Right kidney (tissue), 1 donor: ENCODE data around the gene PICALM.

ENCODE experiments used
- DNase-seq: peaks from one replicate; pipeline ENCODE4 v3.0.0-alpha.2; 2016

Gene PICALM

DNA sequence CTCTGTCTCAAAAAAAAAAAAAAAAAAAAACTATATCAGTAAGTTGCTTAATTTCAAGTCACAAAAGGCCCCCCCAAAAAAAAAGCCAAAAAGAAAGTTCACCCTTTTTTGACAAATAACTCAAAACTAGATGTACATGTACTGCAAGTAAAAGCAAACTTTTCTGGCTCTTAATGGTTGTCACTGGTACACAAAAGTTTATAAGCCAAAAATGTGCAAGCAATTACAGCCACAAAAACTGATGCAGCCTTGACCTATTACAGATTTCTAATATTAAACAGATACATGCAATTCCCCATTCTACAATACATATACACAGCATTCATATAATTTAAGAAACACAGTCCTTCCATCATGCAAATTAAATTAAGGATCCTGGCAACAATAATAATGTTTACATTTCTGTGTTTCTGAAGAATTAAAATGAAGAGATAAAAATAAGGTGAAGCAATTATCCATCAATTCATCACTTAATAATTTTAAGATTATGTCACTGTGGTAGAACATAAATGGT is 18.6 kb downstream of the PICALM start:
- DNase-seq, result no peak

DNA sequence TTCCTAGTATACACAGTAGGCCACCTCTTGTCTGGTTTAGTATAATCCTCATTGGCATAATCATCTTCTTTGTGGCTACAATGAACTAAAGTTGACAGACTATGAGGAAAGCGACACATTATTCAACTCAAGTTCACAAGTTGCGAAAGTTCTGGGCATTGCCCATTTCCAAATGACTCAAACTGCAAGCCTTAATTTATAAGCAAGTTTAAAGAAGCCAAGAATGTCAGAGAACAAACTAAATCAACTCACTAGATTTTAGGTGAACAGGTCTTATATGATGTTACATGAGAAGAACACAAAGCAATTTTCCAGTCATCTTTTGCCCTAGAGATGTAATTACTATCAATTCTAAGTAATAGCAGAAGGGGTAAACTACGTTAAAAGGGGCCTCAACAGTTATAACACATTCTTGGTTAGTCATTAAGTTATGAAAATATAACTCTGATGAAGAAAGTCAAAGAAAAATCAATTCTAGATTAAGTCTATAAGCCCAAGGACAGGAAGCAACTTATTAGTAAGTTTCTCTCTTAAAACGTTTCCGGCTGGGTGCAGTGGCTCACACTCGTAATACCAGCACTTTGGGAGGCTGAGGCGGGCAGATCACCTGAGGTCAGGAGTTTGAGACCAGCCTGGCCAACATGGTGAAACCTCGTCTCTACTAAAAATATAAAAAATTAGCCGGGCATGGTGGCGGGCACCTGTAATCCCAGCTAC is 21.5 kb downstream of the PICALM start:
- DNase-seq, result no peak

DNA sequence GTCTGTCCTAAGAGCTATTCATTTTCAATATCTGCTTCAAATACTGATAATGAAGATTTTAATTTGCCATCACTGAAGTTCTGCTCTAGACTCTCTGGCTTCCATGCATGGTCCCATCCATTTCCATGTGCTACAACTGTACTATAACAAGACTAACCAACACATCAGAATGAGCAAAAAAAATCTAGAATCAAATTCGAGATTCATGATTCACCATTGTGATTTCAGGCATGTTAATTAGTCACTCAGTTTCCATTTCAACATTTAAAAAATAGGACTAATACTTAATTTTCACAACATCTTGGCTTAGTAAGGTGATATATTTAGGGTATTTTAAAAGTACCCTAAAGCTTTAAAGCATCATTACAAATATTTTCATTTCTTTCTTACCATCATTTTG is 22.8 kb downstream of the PICALM start:
- no peak for DNase-seq

DNA sequence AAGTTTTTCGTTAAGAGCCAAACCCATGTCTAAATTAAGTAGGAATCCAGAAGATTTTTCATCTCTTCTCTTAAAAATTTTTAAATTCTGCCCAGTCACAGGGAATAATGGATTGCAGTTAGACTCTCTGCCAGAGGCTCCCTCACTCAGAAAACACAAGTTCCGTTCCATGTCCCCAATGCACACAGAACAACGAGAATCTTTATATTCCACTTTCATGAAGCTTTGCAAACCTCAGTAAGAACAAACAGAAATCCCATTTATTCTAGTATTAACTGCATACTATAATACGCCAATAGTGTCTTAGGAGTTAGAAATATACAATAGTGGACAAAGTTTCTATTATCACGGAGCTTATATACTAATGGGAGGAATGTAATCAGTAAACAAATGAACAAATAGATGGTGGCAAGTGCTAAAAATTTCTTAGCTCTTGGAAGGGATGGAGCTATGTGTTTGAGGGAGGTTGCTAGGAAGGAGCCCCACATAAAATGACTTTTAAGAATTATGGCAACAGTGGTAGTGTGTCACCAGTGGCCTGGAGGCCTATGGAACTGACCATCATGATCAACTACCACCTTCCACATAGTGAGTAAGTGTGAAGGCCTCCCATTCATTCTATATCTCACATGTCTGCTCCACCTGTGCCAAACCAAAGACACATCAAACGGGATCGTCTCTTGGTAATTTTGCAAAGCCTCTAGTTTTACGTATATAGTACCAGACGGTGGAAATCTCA is 24.9 kb downstream of the PICALM start:
- DNase-seq, result no peak

DNA sequence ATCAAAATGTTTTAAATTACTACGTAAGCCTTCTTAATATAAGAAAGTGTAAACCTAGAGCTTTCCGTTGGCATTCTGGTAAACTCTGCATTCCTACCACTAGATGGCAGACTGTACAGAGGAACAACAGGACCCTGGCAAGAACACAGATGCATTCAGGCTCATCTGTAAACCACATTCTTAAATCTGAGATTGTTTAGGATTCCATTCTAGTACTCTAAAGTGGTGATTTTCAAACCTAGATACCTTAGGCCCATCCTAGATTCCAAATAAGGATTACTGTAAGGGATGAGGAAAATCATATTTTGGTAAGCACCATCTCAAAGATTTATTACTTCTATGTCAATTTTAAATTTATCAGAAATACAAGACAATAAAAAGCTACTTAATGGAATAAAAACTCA is 26.9 kb downstream of the PICALM start:
- DNase-seq, result peak; percentile 35

DNA sequence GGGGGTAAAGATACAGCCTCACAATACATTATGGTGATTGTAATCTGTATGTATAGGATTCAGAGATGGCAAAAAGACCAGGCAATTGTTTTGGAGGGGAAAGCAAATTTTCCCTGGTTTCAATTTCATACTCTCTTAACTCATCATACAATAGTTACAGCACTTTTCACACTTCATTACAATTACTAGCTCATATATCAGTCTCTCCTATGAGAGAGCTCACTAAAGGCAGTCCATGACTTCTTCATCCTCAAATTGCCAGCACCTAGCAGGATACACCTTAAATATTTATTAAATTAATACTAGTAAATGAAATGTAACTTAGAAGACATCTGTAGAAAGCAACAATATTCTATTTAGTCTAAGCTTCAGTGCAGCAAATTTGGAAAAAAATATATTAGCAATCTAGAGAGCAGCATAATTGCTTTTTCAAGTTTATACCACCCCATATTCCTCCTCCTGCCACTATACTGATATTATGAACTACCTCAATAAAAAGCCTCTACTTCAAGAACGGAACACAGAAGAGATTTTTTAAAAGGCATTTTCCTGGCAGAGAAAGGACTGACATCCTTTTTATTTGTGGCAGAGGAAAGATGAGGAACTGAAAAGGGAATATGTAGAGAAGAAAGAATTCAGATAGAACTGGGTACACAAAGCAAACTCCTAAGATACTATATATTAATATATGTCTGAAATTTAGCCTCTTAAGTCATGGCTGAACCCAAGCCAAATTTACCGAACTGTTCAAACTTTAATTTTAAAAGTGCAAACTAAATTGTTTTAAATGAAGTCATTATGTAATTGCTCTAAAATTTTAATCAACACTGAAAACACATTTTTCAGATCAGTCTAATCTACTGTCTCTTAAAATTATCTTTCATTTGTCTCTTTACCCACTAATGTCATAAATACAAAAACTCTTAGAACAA is 27.7 kb downstream of the PICALM start:
- DNase-seq, result no peak

DNA sequence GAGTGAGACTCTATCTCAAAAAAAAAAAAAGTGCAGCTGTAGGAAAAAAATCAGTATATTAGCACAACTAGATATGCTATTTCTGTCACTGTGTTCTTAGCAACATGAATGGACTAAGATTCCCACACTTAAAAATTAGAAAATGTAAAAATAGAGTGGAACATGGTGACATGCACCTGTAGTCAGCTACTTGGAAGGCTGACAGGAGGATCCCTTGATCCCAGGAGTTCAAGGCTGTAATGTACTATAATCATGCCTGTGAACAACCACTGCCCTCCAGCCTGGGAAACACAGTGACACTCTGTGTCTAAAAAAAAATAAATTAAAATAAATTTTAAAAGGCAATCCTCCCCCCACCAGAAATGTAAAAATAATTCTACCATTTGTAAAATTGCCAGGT is 29.8 kb downstream of the PICALM start:
- DNase-seq, result no peak

DNA sequence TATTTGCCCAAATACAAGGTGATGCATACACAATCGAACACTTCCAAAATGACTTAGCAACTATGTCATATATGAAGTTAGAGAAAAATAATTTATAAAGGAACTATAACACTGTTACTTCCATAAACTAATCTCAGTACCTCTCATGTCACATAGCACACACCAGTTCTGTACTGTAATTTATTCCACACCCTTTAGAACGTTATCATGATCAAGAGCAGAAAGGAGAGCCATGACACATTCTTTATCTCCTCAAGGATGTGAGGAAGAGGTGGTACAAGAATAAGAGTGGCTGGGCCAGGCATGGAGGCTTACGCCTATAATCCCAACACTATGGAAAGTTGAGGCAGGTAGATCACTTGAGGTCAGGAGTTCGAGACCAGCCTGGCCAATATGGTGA is 31.1 kb downstream of the PICALM start:
- DNase-seq, result no peak

DNA sequence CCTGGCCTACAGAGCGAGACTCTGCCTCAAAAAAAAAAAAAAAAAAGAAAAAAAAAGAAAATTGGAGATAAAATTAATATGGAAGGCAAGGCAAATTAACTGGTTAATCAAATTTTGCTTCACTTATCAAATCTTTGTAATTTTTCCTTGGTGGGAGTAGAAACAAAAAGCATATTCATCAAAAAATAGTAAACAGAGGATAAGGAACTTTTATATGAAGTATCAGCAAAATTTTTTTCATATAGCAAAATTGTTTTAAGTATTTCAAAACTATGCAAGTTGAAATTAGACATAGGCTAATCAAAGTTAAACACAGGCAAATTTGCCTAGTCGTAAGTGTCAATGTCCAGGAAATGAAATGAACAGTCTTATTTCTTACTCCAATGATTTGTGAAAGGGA is 33.0 kb downstream of the PICALM start:
- DNase-seq, result no peak

DNA sequence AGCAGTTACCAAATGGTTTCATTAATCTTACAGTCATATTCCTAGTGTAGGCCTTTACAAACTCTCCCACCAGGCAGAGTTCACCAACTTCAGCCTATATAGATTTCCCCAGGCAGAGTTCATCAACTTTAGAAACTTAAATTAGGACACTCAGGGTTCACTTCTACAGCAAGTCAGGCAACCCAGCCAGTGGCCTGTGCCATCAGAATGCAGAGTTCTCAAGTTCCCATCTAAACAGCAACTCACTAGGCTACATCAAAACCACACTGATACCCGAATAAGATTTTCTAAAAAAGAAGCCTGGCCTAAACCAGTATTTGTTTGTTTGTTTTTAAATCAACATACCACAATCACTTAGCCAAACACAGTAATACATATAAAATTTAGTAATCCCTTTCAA is 33.7 kb downstream of the PICALM start:
- DNase-seq, result no peak

DNA sequence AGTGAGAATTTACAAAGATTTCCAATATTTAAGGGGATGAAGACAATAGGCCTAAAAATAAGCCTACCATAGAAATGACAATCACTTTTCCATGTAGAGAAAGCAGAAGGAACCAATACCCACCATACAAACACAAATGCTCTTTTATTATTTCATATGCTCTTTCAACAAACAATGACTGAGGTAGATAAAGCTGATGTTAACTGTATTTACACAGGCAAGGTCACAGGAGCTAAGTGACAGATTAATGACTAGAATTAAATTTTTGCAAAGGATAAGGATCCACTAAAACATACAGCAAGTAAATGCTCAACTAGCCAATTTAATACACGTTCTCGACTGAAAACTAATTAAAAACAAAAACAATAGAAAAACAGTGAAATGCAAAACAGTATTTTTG is 34.2 kb downstream of the PICALM start:
- no peak for DNase-seq

DNA sequence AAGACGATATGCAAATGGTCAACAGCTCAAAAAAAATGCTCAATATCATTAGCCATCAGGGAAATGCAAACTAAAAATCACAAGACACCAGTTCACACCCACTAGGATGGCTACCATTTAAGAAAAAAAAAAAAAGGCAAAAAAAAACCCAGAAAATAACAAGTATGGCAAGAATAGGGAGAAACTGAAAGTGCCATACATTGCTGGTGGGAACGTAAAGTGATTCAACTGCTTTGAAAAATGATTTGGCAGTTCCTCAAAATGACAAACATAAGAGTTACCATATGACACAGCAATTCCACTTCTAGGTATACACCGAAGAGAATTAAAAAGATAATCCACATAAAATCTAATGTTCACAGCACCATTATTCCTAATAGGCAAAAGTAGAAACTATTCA is 47.5 kb downstream of the PICALM start:
- no peak for DNase-seq

DNA sequence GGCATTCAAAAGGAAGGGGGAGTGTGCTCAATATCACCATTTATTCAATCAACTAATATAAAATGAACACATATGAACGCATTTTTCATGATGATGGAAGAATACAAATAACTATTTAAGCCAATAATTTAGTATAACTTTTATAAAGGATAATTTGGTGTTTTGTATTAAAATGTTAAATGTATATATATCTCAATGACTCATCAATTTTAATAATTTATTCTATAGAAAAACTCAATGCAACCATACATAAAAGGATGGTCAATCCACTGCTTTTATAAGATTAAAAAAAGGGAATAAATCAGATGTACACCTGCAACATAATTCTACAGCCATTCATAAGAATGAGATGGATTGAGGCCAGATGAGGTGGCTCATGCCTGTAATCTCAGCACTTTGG is 50.6 kb downstream of the PICALM start:
- DNase-seq, result no peak

DNA sequence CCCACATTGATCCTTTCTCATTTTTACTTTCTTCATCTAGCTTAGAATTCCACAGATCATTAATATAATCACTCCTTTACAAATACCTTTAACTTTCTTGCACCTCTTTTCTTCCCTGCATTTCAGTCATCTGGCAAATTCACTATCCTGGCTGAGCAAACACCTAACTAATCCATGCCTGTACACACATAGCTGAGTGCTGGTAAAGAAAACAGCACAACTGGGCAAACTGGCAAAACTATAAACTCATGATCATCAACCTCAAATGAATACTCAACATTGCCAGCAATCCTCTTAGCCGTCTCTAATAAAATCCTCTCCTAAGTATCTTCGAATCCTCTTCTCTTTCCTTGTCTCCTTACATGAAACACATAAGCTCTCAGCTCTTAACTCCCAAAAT is 52.4 kb downstream of the PICALM start:
- no peak for DNase-seq

DNA sequence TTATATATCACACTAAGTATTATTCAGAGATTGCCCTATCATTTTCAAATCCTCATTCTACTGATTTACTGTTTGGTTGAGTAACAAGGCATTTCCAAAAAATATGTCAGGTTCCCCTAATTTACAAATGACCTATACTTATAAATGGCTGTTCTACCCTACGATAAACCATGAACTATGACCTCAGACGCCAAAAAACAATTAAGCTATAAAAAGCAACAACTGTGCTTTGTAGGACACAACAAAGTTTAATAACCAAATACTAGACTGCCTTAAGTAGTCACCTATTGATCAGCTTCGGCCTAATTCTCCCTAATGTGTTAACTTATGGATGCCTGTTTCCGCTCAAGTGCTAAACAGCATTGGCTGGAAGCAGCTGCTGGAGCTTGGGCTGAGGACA is 53.2 kb downstream of the PICALM start:
- DNase-seq, result no peak

DNA sequence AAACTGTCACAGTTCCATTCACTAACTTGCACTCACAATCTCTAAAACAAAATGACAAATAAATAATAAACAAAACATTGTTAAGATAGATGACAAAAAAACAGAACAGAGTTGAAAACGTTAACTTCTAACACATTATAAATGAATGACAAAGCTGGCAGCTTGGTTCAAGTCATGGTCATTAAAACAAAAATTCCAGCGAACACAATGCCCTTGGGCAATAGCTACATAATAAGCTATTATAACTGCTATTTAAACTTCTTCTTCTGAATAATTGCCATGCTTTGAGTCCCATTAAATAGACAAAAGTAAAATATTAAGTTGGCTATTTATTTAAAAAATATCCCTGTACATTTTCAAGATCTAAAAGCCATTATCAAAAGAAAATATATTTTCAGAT is 54.7 kb downstream of the PICALM start:
- DNase-seq, result no peak

DNA sequence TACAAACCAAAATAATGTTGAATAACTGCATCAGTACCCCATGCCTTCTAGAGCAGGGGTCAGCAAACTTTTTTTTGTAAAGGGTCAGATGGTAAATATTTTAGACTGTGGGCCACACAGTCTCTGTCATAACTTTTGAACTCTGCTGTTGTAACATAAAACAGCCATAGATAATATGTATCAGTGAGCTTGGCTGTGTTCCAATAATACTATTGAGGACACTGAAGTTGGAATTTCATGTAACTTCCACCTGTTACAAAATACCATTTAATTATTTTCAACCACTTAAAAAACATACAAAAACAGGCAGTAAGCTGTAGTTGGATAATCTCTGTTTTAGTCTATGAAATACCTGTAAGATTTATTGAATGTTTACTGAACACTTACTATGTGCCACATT is 55.2 kb downstream of the PICALM start:
- no peak for DNase-seq

DNA sequence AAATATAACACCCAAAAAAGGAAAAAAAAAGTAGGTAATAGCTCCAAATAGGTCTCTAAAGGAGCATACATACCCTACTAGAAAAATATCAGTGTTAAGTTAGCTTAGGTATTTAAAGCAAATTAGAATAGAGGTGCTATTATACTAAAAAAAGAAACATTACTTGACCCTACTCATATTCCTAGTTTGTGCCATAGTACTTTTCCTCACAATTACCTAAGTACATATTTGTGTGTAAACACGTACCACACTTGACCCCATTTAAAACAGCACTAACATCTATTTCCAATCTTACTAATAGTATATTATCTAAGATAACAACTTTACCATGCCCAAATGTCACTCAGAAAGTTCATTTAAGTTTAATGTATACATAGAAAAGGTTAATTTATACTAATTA is 57.7 kb downstream of the PICALM start:
- no peak for DNase-seq

DNA sequence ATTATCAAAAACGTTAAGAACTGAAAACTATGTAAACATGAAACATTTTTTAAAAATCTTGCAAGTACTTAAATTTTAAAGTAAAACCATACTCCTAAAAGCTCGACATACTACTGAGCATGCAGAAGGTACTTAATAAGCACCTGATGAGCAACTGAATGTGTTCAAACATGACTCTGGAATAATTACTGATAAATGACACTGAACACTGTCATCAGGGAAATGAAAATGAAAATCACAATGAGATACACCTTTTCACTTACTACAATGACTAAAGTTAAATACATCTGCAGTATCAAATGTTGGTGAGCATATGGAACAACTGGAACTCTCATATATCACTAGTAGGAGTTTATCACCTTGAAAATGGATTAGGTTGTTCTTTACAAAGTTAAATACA is 65.2 kb downstream of the PICALM start:
- no peak for DNase-seq

DNA sequence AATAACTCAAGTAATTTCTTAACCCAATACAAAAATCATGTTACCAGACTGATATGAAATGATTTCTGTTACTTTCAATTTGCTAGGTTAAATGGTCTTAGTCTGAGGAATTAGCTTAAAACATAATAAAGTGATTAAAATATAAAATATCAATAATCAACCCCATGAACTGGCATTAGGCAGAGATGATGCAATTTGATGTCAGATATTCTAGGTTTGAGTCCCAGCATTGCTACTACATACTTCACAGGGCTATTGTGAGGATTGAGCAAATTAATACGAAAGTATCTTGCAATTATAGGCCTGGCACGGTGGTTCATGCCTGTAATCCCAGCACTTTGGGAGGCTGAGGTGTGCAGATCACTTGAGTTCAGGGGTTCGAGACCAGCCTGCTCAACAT is 66.5 kb downstream of the PICALM start:
- DNase-seq, result no peak

DNA sequence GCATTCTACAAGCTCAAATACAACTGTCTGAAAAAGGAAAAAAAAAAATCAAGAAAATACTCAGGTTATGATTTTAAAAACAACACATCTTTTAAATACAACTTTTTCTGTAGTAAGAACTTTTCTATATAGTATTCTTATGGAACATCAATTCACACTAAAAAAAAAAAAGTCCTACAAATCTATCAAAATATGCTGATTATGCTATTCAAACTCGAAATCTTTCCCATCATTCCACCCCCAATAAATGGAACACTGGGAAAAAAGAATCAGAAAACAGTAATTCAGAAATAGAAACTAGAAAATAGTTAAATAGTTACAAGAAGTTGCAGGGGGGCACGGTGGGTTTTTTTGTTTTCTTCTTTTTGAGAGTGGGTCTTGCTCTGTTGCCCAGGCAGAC is 77.4 kb downstream of the PICALM start:
- no peak for DNase-seq

DNA sequence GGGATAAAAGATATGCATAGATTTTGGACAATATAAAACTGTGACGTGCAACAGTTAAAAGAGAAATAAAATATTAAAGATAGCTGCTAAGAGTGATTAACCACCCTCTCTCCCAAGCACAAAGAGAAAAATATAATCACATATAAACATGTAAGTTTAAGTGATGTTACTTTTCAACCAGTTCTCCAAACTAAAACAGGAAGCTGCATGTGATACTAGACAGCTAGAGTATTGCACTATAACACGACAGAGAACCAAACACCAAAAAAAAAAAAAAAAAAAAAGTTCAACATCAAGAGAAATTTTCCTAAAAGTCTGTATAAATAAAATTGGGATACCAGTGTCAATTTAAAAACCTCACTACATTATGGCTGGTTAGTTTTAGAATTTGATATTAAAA is 79.1 kb downstream of the PICALM start:
- no peak for DNase-seq

DNA sequence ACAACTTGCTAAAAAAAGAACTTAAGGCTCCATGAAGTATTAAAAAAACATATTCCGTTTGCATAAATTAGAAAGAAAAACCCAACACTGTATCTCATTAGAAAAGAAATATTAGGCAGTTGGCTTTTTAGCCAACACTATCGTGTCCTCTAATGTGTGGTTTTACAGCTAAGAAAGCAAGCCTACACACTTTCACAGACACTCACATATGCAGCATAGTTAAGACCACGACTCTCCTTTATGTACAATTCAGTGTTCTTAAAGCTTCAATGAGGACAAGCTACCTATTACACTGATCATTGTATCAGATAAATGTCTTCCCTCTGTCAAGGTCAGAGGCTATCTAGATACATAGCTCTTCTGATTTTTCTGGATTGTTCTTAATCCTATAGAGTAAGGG is 80.1 kb downstream of the PICALM start:
- DNase-seq, result no peak
